Measurements from ENCODE around the gene VSIG10.
A peak's percentile ranks its signal among the peaks of the same experiment; 100 is the strongest.

The VSIG10 gene

GRCh38 chr12:118035190-118036041 lies 68.4 kb downstream of the VSIG10 start:
- no peaks in the 10 kb centered on the region for H3K9me3 ChIP-seq (ENCODE audit: control insufficient read depth in 5 of 5, low read length in 5 of 5)
- no peak overlapping the region for H3K4me3 ChIP-seq (ENCODE audit: low read depth in 1 of 5, low read length in 5 of 5)
- no peaks in the 10 kb centered on the region for H3K27me3 ChIP-seq (ENCODE audit: control insufficient read depth in 5 of 5, insufficient read depth in 4 of 5, low read length in 5 of 5)
- H3K9ac ChIP-seq (ENCODE audit: low read length in 5 of 5) = no peak overlapping the region
- H3K27ac ChIP-seq (ENCODE audit: low read depth, low read length) = no peak overlapping the region
- peaks cover 24 to 97% (median 82%) of the 10 kb centered on the region in 5 donors for H3K36me3 ChIP-seq (ENCODE audit: control insufficient read depth in 5 of 5, insufficient read depth in 5 of 5, low read length in 5 of 5)
- H3K4me1 ChIP-seq (ENCODE audit: control insufficient read depth in 5 of 5, insufficient read depth in 5 of 5, low read length in 5 of 5) = peaks cover 3 to 20% (median 9%) of the 10 kb centered on the region in 5 donors

DNA sequence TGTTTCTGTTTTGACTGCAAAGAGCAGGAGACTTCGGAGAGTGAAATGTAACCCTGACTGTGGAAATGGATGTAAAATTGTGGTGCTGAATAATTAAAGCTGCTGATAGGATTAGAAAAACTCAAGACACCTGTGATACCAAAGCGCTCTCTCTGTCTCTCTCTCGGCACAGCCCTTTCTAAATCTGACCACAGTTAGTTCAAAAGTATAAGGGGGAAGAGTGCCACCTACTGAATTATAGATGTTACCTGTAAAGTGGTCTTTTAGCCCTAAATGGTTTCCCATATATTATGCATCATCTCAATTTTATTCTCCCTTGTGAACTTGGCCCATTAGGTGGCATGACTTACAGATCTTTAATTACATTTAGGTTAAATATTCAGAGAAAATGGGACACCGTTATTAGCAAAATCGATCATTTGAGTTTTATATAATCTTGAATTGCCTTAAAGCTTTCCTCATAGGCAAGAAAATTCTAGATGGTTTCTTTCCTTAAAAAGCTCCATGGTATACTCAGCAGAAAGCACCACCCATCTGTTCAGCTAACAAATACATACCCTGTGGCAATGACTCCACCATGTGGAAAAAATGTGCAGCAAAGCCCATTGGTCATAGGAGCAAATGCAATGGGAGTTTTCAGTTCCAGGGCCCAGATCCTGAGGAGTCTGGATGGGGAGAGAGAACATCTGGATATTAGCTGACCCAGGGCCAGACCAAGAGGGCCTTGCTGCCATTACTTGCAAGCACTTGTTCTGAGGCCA lies 69.2 kb downstream of the VSIG10 start:
- peaks cover 30 to 97% (median 80%) of the 10 kb centered on the region in 5 donors for H3K36me3 ChIP-seq (ENCODE audit: control insufficient read depth in 5 of 5, insufficient read depth in 5 of 5, low read length in 5 of 5)
- H3K27ac ChIP-seq (ENCODE audit: low read depth, low read length) = peak overlapping the region; percentile 33

DNA sequence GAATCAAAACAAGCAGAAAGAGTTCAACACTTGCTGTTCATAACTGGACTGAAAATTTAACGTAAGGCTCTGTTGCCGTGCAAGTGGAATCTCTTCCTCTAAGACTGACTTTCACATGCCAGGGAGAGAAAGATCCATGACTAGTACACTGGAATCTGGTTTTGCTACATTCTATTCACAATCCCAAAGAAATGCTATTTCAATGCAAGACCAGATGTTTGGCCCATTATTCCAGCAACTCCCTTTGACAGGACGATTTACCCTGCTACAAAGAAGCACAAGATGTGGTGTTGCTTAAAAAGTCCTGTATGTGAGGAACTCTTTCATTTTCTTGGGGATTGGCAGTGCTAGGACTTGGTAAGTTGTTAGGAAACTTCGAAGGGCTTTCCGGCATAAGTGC lies 69.9 kb downstream of the VSIG10 start:
- H3K27me3 ChIP-seq (ENCODE audit: control insufficient read depth in 5 of 5, insufficient read depth in 4 of 5, low read length in 5 of 5) = no peaks in the 10 kb centered on the region
- H3K9ac ChIP-seq (ENCODE audit: low read length in 5 of 5) = no peak overlapping the region
- H3K9me3 ChIP-seq (ENCODE audit: control insufficient read depth in 5 of 5, low read length in 5 of 5) = no peaks in the 10 kb centered on the region
- peaks cover 3 to 20% (median 9%) of the 10 kb centered on the region in 5 donors for H3K4me1 ChIP-seq (ENCODE audit: control insufficient read depth in 5 of 5, insufficient read depth in 5 of 5, low read length in 5 of 5)
- H3K36me3 ChIP-seq (ENCODE audit: control insufficient read depth in 5 of 5, insufficient read depth in 5 of 5, low read length in 5 of 5) = peaks cover 29 to 94% (median 73%) of the 10 kb centered on the region in 5 donors
- no peak overlapping the region for H3K4me3 ChIP-seq (ENCODE audit: low read depth in 1 of 5, low read length in 5 of 5)
- H3K27ac ChIP-seq (ENCODE audit: low read depth, low read length) = peak overlapping the region; percentile 33

More for the DNA sequence above, 69.2 kb downstream of the VSIG10 start:
- Histone ChIP-seq H3K9me3 (ENCODE audit: control insufficient read depth in 5 of 5, low read length in 5 of 5) (no peaks in the 10 kb centered on the region), H3K9ac (ENCODE audit: low read length in 5 of 5) (no peak overlapping the region), H3K27me3 (ENCODE audit: control insufficient read depth in 5 of 5, insufficient read depth in 4 of 5, low read length in 5 of 5) (no peaks in the 10 kb centered on the region), H3K4me1 (ENCODE audit: control insufficient read depth in 5 of 5, insufficient read depth in 5 of 5, low read length in 5 of 5) (peaks cover 3 to 20% (median 9%) of the 10 kb centered on the region in 5 donors), H3K4me3 (ENCODE audit: low read depth in 1 of 5, low read length in 5 of 5) (no peak overlapping the region)

- Histone ChIP-seq H3K4me3 (ENCODE audit: low read depth in 1 of 5, low read length in 5 of 5) (no peak overlapping the region), H3K9ac (ENCODE audit: low read length in 5 of 5) (no peak overlapping the region), H3K36me3 (ENCODE audit: control insufficient read depth in 5 of 5, insufficient read depth in 5 of 5, low read length in 5 of 5) (peaks cover 29 to 92% (median 71%) of the 10 kb centered on the region in 5 donors), H3K27me3 (ENCODE audit: control insufficient read depth in 5 of 5, insufficient read depth in 4 of 5, low read length in 5 of 5) (no peaks in the 10 kb centered on the region), H3K27ac (ENCODE audit: low read depth, low read length) (peak overlapping the region; percentile 33), H3K4me1 (ENCODE audit: control insufficient read depth in 5 of 5, insufficient read depth in 5 of 5, low read length in 5 of 5) (peaks cover 3 to 19% (median 9%) of the 10 kb centered on the region in 5 donors), H3K9me3 (ENCODE audit: control insufficient read depth in 5 of 5, low read length in 5 of 5) (no peaks in the 10 kb centered on the region)
Observed at GRCh38 chr12:118033323-118033722, 70.5 kb downstream of the VSIG10 start.

DNA sequence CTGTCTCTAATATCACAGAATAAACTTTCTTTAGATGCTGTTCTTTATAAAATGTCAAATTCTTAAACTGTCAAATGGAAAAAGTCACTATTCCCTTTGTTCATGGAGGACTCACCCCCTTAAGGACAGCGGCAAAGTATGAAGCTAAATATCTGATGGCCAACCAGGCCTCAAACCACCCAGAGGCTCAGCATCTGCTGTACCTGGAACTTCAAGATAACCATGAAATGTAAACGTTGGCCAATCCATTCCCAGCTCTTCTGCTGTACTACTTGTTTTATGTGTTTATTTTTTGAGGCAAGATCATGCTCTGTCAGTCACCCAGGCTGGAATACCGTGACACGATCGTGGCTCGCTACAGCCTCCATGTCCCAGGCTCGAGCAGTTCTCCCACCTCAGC lies 71.6 kb downstream of the VSIG10 start:
- H3K27me3 ChIP-seq (ENCODE audit: control insufficient read depth in 5 of 5, insufficient read depth in 4 of 5, low read length in 5 of 5) = no peaks in the 10 kb centered on the region
- no peak overlapping the region for H3K4me3 ChIP-seq (ENCODE audit: low read depth in 1 of 5, low read length in 5 of 5)
- no peak overlapping the region for H3K27ac ChIP-seq (ENCODE audit: low read depth, low read length)
- peaks cover 32 to 87% (median 66%) of the 10 kb centered on the region in 5 donors for H3K36me3 ChIP-seq (ENCODE audit: control insufficient read depth in 5 of 5, insufficient read depth in 5 of 5, low read length in 5 of 5)
- no peak overlapping the region for H3K9ac ChIP-seq (ENCODE audit: low read length in 5 of 5)
- peaks cover 0 to 15% (median 9%) of the 10 kb centered on the region in 5 donors for H3K4me1 ChIP-seq (ENCODE audit: control insufficient read depth in 5 of 5, insufficient read depth in 5 of 5, low read length in 5 of 5)
- H3K9me3 ChIP-seq (ENCODE audit: control insufficient read depth in 5 of 5, low read length in 5 of 5) = no peaks in the 10 kb centered on the region

- Histone ChIP-seq H3K27me3 (ENCODE audit: control insufficient read depth in 5 of 5, insufficient read depth in 4 of 5, low read length in 5 of 5) (no peaks in the 10 kb centered on the region), H3K27ac (ENCODE audit: low read depth, low read length) (no peak overlapping the region), H3K9me3 (ENCODE audit: control insufficient read depth in 5 of 5, low read length in 5 of 5) (no peaks in the 10 kb centered on the region), H3K4me1 (ENCODE audit: control insufficient read depth in 5 of 5, insufficient read depth in 5 of 5, low read length in 5 of 5) (peaks cover 0 to 8% (median 7%) of the 10 kb centered on the region in 5 donors), H3K36me3 (ENCODE audit: control insufficient read depth in 5 of 5, insufficient read depth in 5 of 5, low read length in 5 of 5) (peaks cover 23 to 79% (median 58%) of the 10 kb centered on the region in 5 donors), H3K4me3 (ENCODE audit: low read depth in 1 of 5, low read length in 5 of 5) (no peak overlapping the region), H3K9ac (ENCODE audit: low read length in 5 of 5) (no peak overlapping the region)
Observed at GRCh38 chr12:118029166-118029565, 74.6 kb downstream of the VSIG10 start.

DNA sequence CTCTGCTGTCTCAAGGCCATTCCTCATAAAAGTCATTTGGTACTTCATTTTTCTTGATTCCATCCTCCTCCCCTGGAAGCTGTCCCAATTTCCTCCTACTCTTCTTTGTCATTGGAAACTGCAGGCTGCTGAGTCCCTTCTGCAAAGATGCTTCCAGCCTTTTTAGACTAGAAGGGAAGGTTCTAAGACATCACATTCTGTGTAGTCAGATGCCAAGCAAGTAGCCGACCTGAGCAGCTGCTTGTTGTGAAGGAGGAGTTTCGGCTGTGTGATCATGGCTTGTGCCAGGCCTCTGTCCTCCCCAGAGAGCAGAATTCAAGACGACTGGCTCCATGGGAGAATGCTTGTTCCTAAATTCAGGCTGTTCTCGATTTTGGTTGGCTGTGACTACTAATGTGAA lies 78.6 kb downstream of the VSIG10 start:
- Histone ChIP-seq H3K4me1 (ENCODE audit: control insufficient read depth in 5 of 5, insufficient read depth in 5 of 5, low read length in 5 of 5) (no peaks in the 10 kb centered on the region), H3K9ac (ENCODE audit: low read length in 5 of 5) (no peak overlapping the region), H3K9me3 (ENCODE audit: control insufficient read depth in 5 of 5, low read length in 5 of 5) (no peaks in the 10 kb centered on the region), H3K36me3 (ENCODE audit: control insufficient read depth in 5 of 5, insufficient read depth in 5 of 5, low read length in 5 of 5) (peaks cover 10 to 56% (median 43%) of the 10 kb centered on the region in 5 donors), H3K27me3 (ENCODE audit: control insufficient read depth in 5 of 5, insufficient read depth in 4 of 5, low read length in 5 of 5) (no peaks in the 10 kb centered on the region), H3K4me3 (ENCODE audit: low read depth in 1 of 5, low read length in 5 of 5) (no peak overlapping the region), H3K27ac (ENCODE audit: low read depth, low read length) (no peak overlapping the region)

GRCh38 chr12:118023301-118023860 lies 80.4 kb downstream of the VSIG10 start:
- Histone ChIP-seq H3K27me3 (ENCODE audit: control insufficient read depth in 5 of 5, insufficient read depth in 4 of 5, low read length in 5 of 5) (no peaks in the 10 kb centered on the region), H3K4me3 (ENCODE audit: low read depth in 1 of 5, low read length in 5 of 5) (no peak overlapping the region), H3K9ac (ENCODE audit: low read length in 5 of 5) (no peak overlapping the region), H3K9me3 (ENCODE audit: control insufficient read depth in 5 of 5, low read length in 5 of 5) (no peaks in the 10 kb centered on the region), H3K36me3 (ENCODE audit: control insufficient read depth in 5 of 5, insufficient read depth in 5 of 5, low read length in 5 of 5) (peaks cover 3 to 53% (median 41%) of the 10 kb centered on the region in 5 donors), H3K4me1 (ENCODE audit: control insufficient read depth in 5 of 5, insufficient read depth in 5 of 5, low read length in 5 of 5) (no peaks in the 10 kb centered on the region), H3K27ac (ENCODE audit: low read depth, low read length) (no peak overlapping the region)

GRCh38 chr12:118022728-118023109 lies 81.1 kb downstream of the VSIG10 start:
- H3K27ac ChIP-seq (ENCODE audit: low read depth, low read length) = no peak overlapping the region
- no peaks in the 10 kb centered on the region for H3K9me3 ChIP-seq (ENCODE audit: control insufficient read depth in 5 of 5, low read length in 5 of 5)
- no peak overlapping the region for H3K9ac ChIP-seq (ENCODE audit: low read length in 5 of 5)
- no peak overlapping the region for H3K4me3 ChIP-seq (ENCODE audit: low read depth in 1 of 5, low read length in 5 of 5)
- H3K36me3 ChIP-seq (ENCODE audit: control insufficient read depth in 5 of 5, insufficient read depth in 5 of 5, low read length in 5 of 5) = peaks cover under 1 to 48% (median 40%) of the 10 kb centered on the region in 5 donors
- no peaks in the 10 kb centered on the region for H3K27me3 ChIP-seq (ENCODE audit: control insufficient read depth in 5 of 5, insufficient read depth in 4 of 5, low read length in 5 of 5)
- H3K4me1 ChIP-seq (ENCODE audit: control insufficient read depth in 5 of 5, insufficient read depth in 5 of 5, low read length in 5 of 5) = no peaks in the 10 kb centered on the region
